Cortex of kidney (tissue), 1 donor: ENCODE measurements around the gene KIF16B.

Experiments
- DNase-seq: peaks from one replicate; lab custom pipeline; 2025; lab: John Stamatoyannopoulos, UW

The KIF16B gene

GRCh38 chr20:16432466-16433292, 140.6 kb downstream of the KIF16B start:
- DNase-seq: no peak

GRCh38 chr20:16428112-16428511, 145.1 kb downstream of the KIF16B start:
- no peak for DNase-seq

GRCh38 chr20:16427571-16427970, 145.7 kb downstream of the KIF16B start:
- no peak for DNase-seq

- no peak for DNase-seq
Observed at GRCh38 chr20:16424780-16425179, 148.5 kb downstream of the KIF16B start.

GRCh38 chr20:16423311-16424212, 149.7 kb downstream of the KIF16B start:
- DNase-seq: no peak

GRCh38 chr20:16419138-16419715, 154.0 kb downstream of the KIF16B start:
- DNase-seq: no peak

GRCh38 chr20:16418616-16419015, 154.6 kb downstream of the KIF16B start:
- DNase-seq: no peak

- DNase-seq: no peak
Observed at GRCh38 chr20:16417001-16417400, 156.2 kb downstream of the KIF16B start.

GRCh38 chr20:16415071-16416053, 157.9 kb downstream of the KIF16B start:
- DNase-seq: no peak

GRCh38 chr20:16412906-16413305, 160.3 kb downstream of the KIF16B start:
- DNase-seq: no peak

GRCh38 chr20:16411361-16411760, 161.9 kb downstream of the KIF16B start:
- no peak for DNase-seq

- no peak for DNase-seq
Observed at GRCh38 chr20:16410626-16411025, 162.6 kb downstream of the KIF16B start.

GRCh38 chr20:16408981-16409380, 164.3 kb downstream of the KIF16B start:
- DNase-seq: no peak

- no peak for DNase-seq
Observed at GRCh38 chr20:16407251-16408067, 165.8 kb downstream of the KIF16B start.

GRCh38 chr20:16405254-16405653, 168.0 kb downstream of the KIF16B start:
- no peak for DNase-seq

- no peak for DNase-seq
Observed at GRCh38 chr20:16404640-16405039, 168.6 kb downstream of the KIF16B start.

GRCh38 chr20:16404171-16404570, 169.1 kb downstream of the KIF16B start:
- no peak for DNase-seq

GRCh38 chr20:16400234-16400633, 173.0 kb downstream of the KIF16B start:
- DNase-seq: no peak

- DNase-seq: no peak
Observed at GRCh38 chr20:16399801-16400200, 173.4 kb downstream of the KIF16B start.

GRCh38 chr20:16397086-16397485, 176.2 kb downstream of the KIF16B start:
- DNase-seq: no peak
